ENCODE results near the gene APEX1. TPM values are rescaled to one million over a fixed set of nuclear protein-coding genes. Genes with fewer than 3 reads are reported as not detected.

APEX1 gene
- total RNA-seq, 4 donors from 2014 or later, result 125 to 134 (median 131) TPM

DNA sequence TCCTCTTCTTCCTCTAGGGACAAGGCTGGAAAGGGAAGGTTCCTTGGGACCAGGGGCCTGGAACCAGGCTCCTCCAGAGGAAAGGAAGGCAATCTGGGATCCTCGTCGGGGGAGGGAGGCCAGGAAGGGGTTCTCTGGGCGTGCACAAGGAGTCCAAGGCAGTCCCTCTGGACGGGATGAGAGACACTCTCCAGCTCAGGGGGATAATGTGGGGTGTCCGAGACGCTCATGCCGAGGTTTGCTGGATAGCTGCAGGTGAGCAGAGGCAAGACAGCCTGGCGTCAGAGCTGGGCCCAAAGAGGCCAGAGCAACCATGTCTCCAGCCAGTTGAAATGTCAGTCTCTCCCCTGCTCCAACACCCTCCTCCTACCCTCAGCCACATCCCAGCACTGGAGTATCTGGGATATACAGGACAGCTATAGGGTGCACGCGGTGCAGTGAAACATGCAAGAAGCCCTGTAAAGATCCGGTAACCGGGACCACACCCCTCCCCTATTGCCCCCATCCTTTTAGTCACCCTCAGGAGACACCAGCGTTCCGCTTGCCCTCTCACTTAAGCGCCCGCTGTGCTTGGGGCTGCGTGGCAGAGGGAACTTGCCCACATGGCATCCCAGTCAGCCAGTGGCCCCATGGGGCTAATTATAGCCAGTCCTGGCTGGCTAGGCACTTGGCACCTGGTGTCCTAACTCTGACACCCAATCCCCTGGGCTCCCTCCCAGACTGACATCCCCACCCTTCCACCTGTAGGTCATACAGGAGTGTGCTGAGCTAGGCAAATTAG, 19.3 kb upstream of the APEX1 start, which contains the start of gene KLHL33:
Gene KLHL33, minus strand, starts transcription at position 585 of the 781 bp plus-strand sequence. Its CDS starts 355 bp downstream, at position 230.
- DNase-seq (ENCODE audit: low spot score in 2 of 2), result no peak
- H3K4me3 ChIP-seq, result peak within 1 kb of the TSS; percentile 4 to 50 (median 34)
- 73 to 81% methylated on average over 14 to 17 of the region's 17 CpGs for WGBS, 2 donors
- no peaks in the 10 kb centered on the region for H3K36me3 ChIP-seq
- peaks cover 0 to 27% (median 10%) of the 10 kb centered on the region in 4 donors for H3K4me1 ChIP-seq
- peak within 1 kb of the TSS; percentile 47 to 87 (median 74) for H3K27ac ChIP-seq
- H3K9me3 ChIP-seq, result no peaks in the 10 kb centered on the region
- TF ChIP-seq EP300 (IDR thresholded peaks at IDR 0.05), result no peak
- H3K27me3 ChIP-seq, result no peaks in the 10 kb centered on the region

DNA sequence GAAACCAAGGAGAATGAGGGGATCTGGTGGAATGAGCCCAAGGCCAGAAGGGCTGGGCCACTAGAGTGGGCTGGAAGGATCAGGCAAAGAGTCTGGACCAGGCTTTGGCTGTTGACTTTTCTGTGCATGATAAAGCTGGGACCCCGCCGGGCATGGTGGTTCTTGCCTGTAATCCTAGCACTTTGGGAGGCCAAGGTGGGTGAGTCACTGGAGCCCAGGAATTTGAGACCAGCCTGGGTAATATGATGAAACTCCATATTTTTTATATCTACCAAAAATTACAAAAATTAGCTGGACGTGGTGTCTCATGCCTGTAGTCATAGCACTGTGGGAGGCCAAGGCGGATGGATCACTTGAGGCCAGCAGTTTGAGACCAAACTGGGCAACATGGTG, 18.7 kb upstream of the APEX1 start:
- H3K4me1 ChIP-seq, result peaks cover 0 to 27% (median 10%) of the 10 kb centered on the region in 4 donors
- WGBS, 2 donors, result 89 to 93% methylated on average over 4 of the region's 4 CpGs
- H3K27ac ChIP-seq, result peak overlapping the region in 1 of 4 donors; percentile 87
- no peaks in the 10 kb centered on the region for H3K27me3 ChIP-seq
- H3K4me3 ChIP-seq, result no peak overlapping the region
- no peak for DNase-seq (ENCODE audit: low spot score in 2 of 2)
- no peaks in the 10 kb centered on the region for H3K36me3 ChIP-seq
- TF ChIP-seq EP300 (IDR thresholded peaks at IDR 0.05) (no peak), POLR2A (IDR thresholded peaks at IDR 0.05) (no peak)
- TF ChIP-seq, protein P1, sequence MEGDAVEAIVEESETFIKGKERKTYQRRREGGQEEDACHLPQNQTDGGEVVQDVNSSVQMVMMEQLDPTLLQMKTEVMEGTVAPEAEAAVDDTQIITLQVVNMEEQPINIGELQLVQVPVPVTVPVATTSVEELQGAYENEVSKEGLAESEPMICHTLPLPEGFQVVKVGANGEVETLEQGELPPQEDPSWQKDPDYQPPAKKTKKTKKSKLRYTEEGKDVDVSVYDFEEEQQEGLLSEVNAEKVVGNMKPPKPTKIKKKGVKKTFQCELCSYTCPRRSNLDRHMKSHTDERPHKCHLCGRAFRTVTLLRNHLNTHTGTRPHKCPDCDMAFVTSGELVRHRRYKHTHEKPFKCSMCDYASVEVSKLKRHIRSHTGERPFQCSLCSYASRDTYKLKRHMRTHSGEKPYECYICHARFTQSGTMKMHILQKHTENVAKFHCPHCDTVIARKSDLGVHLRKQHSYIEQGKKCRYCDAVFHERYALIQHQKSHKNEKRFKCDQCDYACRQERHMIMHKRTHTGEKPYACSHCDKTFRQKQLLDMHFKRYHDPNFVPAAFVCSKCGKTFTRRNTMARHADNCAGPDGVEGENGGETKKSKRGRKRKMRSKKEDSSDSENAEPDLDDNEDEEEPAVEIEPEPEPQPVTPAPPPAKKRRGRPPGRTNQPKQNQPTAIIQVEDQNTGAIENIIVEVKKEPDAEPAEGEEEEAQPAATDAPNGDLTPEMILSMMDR (IDR thresholded peaks at IDR 0.05), result no peak
- no peaks in the 10 kb centered on the region for H3K9me3 ChIP-seq

DNA sequence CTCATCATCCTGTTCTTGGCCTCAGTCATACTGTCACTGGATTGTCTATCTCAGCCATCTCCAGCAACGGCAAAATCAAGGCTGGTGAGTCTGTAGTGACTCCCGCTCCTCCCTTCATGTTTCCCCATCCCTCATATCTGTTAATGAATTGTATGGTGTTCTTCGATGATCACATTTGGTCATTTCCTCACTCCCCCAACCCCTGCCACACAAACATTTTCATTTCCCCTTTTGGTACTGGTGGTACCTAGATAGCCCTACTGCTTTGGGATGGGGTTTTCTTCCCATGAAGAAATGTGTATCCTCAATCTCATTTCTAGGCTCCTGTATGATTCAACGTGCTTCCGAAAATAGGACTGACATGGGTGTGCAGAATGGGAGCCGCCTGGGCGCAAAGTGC, 16.4 kb upstream of the APEX1 start:
- Histone ChIP-seq H3K36me3 (peaks cover 0 to 5% (median 0%) of the 10 kb centered on the region in 3 donors), H3K27ac (no peak overlapping the region), H3K27me3 (no peaks in the 10 kb centered on the region), H3K4me3 (no peak overlapping the region), H3K4me1 (peaks cover 0 to 26% (median 10%) of the 10 kb centered on the region in 4 donors), H3K9me3 (no peaks in the 10 kb centered on the region)
- 83 to 88% methylated on average over 7 of the region's 7 CpGs for WGBS, 2 donors
- TF ChIP-seq POLR2A (IDR thresholded peaks at IDR 0.05) (no peak), EP300 (IDR thresholded peaks at IDR 0.05) (no peak)
- TF ChIP-seq, protein P1 (IDR thresholded peaks at IDR 0.05), result no peak
- no peak for DNase-seq (ENCODE audit: low spot score in 2 of 2)

DNA sequence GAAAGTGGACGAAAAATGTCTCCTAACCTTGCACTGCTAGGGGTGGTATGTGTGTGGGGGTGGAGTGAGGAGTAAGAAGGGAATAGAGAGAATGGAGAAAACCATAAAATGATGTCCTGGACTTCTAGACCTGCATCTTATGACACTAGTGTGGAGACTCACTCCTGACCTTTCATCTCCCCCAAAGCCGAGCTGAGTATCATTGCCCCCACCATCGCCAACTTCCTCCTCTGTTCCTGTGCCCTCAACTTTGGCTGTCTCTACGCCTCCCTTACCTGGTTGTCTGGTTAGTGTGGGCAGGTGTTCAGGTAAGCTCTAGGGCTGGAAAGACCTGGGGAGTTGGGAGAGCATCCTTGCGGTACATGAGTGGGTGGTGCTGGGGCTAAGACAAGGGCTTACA, 14.6 kb upstream of the APEX1 start:
- WGBS, 2 donors, result 80 to 85% methylated on average over 5 of the region's 5 CpGs
- Histone ChIP-seq H3K4me1 (peaks cover 0 to 8% (median under 1%) of the 10 kb centered on the region in 4 donors), H3K36me3 (peaks cover 0 to 19% (median under 1%) of the 10 kb centered on the region in 3 donors), H3K27me3 (no peaks in the 10 kb centered on the region), H3K4me3 (no peak overlapping the region), H3K9me3 (no peaks in the 10 kb centered on the region), H3K27ac (no peak overlapping the region)
- TF ChIP-seq, protein P1 (IDR thresholded peaks at IDR 0.05), result no peak
- no peak for TF ChIP-seq POLR2A (IDR thresholded peaks at IDR 0.05)
- no peak for DNase-seq (ENCODE audit: low spot score in 2 of 2)

DNA sequence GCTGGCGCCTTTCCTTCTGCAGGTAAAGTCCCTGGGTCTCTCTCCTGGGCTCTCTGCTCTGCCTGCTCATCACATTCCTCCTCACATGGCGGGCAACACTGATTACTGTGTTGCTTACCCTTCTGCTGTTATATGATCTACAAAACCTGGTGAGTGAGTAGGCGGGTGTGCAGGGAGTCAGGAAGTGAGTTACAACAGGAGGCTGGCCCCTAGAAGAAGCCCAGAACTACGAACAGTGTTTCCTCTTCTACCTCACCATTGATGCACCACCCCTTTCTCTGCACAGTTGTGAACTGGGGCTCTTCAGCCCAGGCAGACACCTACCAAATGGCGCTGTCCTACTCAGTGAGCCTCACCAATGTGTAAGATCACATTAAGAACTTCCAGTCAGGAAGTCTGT, 14.1 kb upstream of the APEX1 start:
- Histone ChIP-seq H3K4me3 (no peak overlapping the region), H3K9me3 (no peaks in the 10 kb centered on the region), H3K27ac (no peak overlapping the region), H3K4me1 (peaks cover 0 to 4% (median 0%) of the 10 kb centered on the region in 4 donors), H3K27me3 (no peaks in the 10 kb centered on the region), H3K36me3 (peaks cover 0 to 23% (median 4%) of the 10 kb centered on the region in 3 donors)
- WGBS, 2 donors, result 75 to 76% methylated on average over 5 of the region's 5 CpGs
- TF ChIP-seq POLR2A (IDR thresholded peaks at IDR 0.05) (no peak), EP300 (IDR thresholded peaks at IDR 0.05) (no peak)
- TF ChIP-seq, protein P1 (IDR thresholded peaks at IDR 0.05), result no peak
- DNase-seq (ENCODE audit: low spot score in 2 of 2), result no peak

Measured in tibial nerve (tissue), 4 donors.